Liver (tissue), 3 donors: ENCODE measurements around the gene RPS6KA6.

Experiments used
- CTCF ChIP-seq: fragments of 150-350 bp; IDR thresholded peaks from 2 replicates; pipeline ENCODE4 v1.5.1; 2017; ENCODE audit warnings: improper control_type of control experiment, low read depth, low read length; ENCODE audit not compliant: missing input control
- REST ChIP-seq: IDR thresholded peaks from 2 replicates; pipeline ENCODE4 v1.6.1; 2016; ENCODE audit warnings: antibody characterized with exemption, mild to moderate bottlenecking
- TAF1 ChIP-seq: conservative IDR thresholded peaks from 2 replicates; pipeline ENCODE4 v1.6.1; 2016; ENCODE audit warnings: antibody characterized with exemption, mild to moderate bottlenecking
- donor health status: healthy.
- donor health status: healthy.

- no peak for TF ChIP-seq TAF1
- no peak for TF ChIP-seq CTCF
- TF ChIP-seq REST, result no peak
These were observed 88.9 kb downstream of the RPS6KA6 start for GRCh38 chrX:84099120-84099519.
